OCI-LY3 (cell line): ENCODE measurements around the gene RAB19.

Experiments used
- EZH2phosphoT487 ChIP-seq: fragments of 200-600 bp; shearing (Covaris generic); IDR thresholded peaks from 2 replicates; pipeline ENCODE4 v1.6.1; 2018; ENCODE audit warnings: antibody characterized with exemption, mixed run types, low read depth
- TF ChIP-seq, protein P1 (sequence below): fragments of 200-600, 300-600 bp; sonication (generic); IDR thresholded peaks from 2 replicates; pipeline ENCODE4 v1.5.1; 2014; ENCODE audit warnings: antibody characterized with exemption, low read length, low read depth

- TF ChIP-seq, protein P1, sequence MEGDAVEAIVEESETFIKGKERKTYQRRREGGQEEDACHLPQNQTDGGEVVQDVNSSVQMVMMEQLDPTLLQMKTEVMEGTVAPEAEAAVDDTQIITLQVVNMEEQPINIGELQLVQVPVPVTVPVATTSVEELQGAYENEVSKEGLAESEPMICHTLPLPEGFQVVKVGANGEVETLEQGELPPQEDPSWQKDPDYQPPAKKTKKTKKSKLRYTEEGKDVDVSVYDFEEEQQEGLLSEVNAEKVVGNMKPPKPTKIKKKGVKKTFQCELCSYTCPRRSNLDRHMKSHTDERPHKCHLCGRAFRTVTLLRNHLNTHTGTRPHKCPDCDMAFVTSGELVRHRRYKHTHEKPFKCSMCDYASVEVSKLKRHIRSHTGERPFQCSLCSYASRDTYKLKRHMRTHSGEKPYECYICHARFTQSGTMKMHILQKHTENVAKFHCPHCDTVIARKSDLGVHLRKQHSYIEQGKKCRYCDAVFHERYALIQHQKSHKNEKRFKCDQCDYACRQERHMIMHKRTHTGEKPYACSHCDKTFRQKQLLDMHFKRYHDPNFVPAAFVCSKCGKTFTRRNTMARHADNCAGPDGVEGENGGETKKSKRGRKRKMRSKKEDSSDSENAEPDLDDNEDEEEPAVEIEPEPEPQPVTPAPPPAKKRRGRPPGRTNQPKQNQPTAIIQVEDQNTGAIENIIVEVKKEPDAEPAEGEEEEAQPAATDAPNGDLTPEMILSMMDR, result no peak
- TF ChIP-seq EZH2phosphoT487, result no peak
Measured at GRCh38 chr7:140416560-140416959, 12.7 kb downstream of the RAB19 start.
